ENCODE measurements around the gene P3H2. TPM values are rescaled to one million over a fixed set of nuclear protein-coding genes. Genes with fewer than 3 reads are reported as not detected.

P3H2 gene
- total and polyA plus RNA-seq, 9 of the 15 experiments (the other 6 are each of a cell fraction or from before 2014, with no cell fraction given), result 0.04 to 0.26 (median 0.22) TPM; not detected in 6

- no peak for TF ChIP-seq ZZZ3 (IDR thresholded peaks at IDR 0.05)
- no peak for TF ChIP-seq ZNF695 (CRISPR knock-in tag; IDR thresholded peaks at IDR 0.05)
- TF ChIP-seq RUNX1 (IDR thresholded peaks at IDR 0.05; ENCODE audit: low read depth), result no peak
- TF ChIP-seq TAF1 (IDR thresholded peaks at IDR 0.05; ENCODE audit: control insufficient read depth, extremely low read depth, insufficient read depth, low read length, severe bottlenecking), result no peak
- TF ChIP-seq ESRRB (CRISPR knock-in tag; IDR thresholded peaks at IDR 0.05; ENCODE audit: borderline replicate concordance), result no peak
- no peak for TF ChIP-seq SP2 (IDR thresholded peaks at IDR 0.05; ENCODE audit: extremely low read depth, low read depth, low read length, poor library complexity, severe bottlenecking)
- no peak for TF ChIP-seq MEF2D (tag; conservative IDR thresholded peaks at IDR 0.05; ENCODE audit: low read depth)
- TF ChIP-seq USF2 (CRISPR knock-in tag; IDR thresholded peaks at IDR 0.05), result no peak
- no peak for TF ChIP-seq ZBTB5 (IDR thresholded peaks at IDR 0.05)
- no peak for TF ChIP-seq MYBL2 (IDR thresholded peaks at IDR 0.05; ENCODE audit: low read depth)
- TF ChIP-seq MYBL2 (CRISPR knock-in tag; IDR thresholded peaks at IDR 0.05; ENCODE audit: borderline replicate concordance), result no peak
- TF ChIP-seq ZFP36 (IDR thresholded peaks at IDR 0.05; ENCODE audit: low read depth, low read length, partially characterized antibody), result no peak
Observed at GRCh38 chr3:189937302-189938127, 183.2 kb downstream of the P3H2 start (continued).
